HG03432 (cell line): ENCODE measurements around the gene WAC.
A peak's percentile ranks its signal among the peaks of the same experiment; 100 is the strongest.
"Not testable (repeated sequence)": the region's sequence is repeated elsewhere in the genome, so short reads cannot be mapped to it uniquely, and the experiment has no call there.

Source experiments
- ATAC-seq: cut with Tn5 transposase; IDR thresholded peaks from one replicate; pipeline ENCODE4 v1.9.1; 2021; ENCODE audit warnings: mild to moderate bottlenecking, moderate library complexity; ENCODE audit not compliant: unreplicated experiment

Gene WAC

GRCh38 chr10:28561531-28561930, 28.6 kb downstream of the WAC start:
- no peak for ATAC-seq

- peak; percentile 48 for ATAC-seq
These were observed 32.0 kb downstream of the WAC start for GRCh38 chr10:28564905-28565304.

- ATAC-seq = no peak
These were observed 33.6 kb downstream of the WAC start for GRCh38 chr10:28566458-28567015.

- no peak for ATAC-seq
These were observed 36.7 kb downstream of the WAC start for GRCh38 chr10:28569506-28570159.

- ATAC-seq = no peak
These were observed 37.7 kb downstream of the WAC start for GRCh38 chr10:28570598-28570997.

- ATAC-seq = no peak
These were observed 38.3 kb downstream of the WAC start for GRCh38 chr10:28571265-28571664.

- not testable (repeated sequence) for ATAC-seq
These were observed 41.3 kb downstream of the WAC start for GRCh38 chr10:28574214-28574613.

- no peak for ATAC-seq
These were observed 42.9 kb downstream of the WAC start for GRCh38 chr10:28575852-28576251.

- no peak for ATAC-seq
These were observed 44.6 kb downstream of the WAC start for GRCh38 chr10:28577506-28577905.

- ATAC-seq = no peak
These were observed 45.5 kb downstream of the WAC start for GRCh38 chr10:28578454-28578853.

- ATAC-seq = no peak
These were observed 47.9 kb downstream of the WAC start for GRCh38 chr10:28580825-28581224.

GRCh38 chr10:28581916-28582315, 49.0 kb downstream of the WAC start:
- ATAC-seq = no peak

- ATAC-seq = no peak
These were observed 52.2 kb downstream of the WAC start for GRCh38 chr10:28585076-28585475.

GRCh38 chr10:28586176-28586575, 53.3 kb downstream of the WAC start:
- ATAC-seq = no peak

GRCh38 chr10:28587270-28587969, 54.5 kb downstream of the WAC start:
- ATAC-seq = no peak

GRCh38 chr10:28587970-28588290, 55.0 kb downstream of the WAC start:
- no peak for ATAC-seq

GRCh38 chr10:28592953-28593352, 60.0 kb downstream of the WAC start:
- ATAC-seq = no peak

GRCh38 chr10:28593811-28594210, 60.9 kb downstream of the WAC start:
- ATAC-seq = no peak

GRCh38 chr10:28594406-28594805, 61.5 kb downstream of the WAC start:
- ATAC-seq = no peak

- ATAC-seq = no peak
These were observed 62.7 kb downstream of the WAC start for GRCh38 chr10:28595613-28596012.

- no peak for ATAC-seq
These were observed 67.1 kb downstream of the WAC start for GRCh38 chr10:28600056-28600455.

- no peak for ATAC-seq
These were observed 68.1 kb downstream of the WAC start for GRCh38 chr10:28601012-28601411.
